ENCODE data around the gene UMPS.

DNA sequence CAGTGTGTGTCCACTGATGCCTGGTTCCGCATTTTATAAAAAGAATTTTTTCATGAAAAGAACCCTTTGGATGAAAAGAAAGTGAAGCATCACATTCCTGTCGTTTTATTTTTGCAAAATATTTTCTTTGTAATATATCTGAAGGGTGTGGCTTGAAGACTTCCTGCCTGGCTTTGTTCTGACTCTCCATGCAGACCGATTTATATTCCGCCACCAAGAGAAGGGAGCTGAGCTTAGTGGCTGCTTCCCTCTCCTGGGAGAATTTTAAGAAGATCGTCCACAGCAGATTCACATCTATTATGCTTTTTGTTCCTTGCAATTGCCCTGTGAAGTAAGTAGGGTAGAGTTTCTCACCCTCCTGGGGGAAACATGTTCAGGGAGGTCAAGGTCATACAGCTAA is 45.2 kb upstream of the UMPS start:
- TF ChIP-seq POLR2A (IDR thresholded peaks at IDR 0.05; ENCODE audit: low read length) = no peak
- TF ChIP-seq GATA1 (IDR thresholded peaks at IDR 0.05; ENCODE audit: low read depth, low read length) = no peak
